OCI-LY3 (cell line): ENCODE measurements around the gene CCL7.

Experiments
- EZH2phosphoT487 ChIP-seq: fragments of 200-600 bp; shearing (Covaris generic); IDR thresholded peaks from 2 replicates; pipeline ENCODE4 v1.6.1; 2018; ENCODE audit warnings: antibody characterized with exemption, mixed run types, low read depth
- TF ChIP-seq, protein P1 (sequence below): fragments of 200-600, 300-600 bp; sonication (generic); IDR thresholded peaks from 2 replicates; pipeline ENCODE4 v1.5.1; 2014; ENCODE audit warnings: antibody characterized with exemption, low read length, low read depth

DNA sequence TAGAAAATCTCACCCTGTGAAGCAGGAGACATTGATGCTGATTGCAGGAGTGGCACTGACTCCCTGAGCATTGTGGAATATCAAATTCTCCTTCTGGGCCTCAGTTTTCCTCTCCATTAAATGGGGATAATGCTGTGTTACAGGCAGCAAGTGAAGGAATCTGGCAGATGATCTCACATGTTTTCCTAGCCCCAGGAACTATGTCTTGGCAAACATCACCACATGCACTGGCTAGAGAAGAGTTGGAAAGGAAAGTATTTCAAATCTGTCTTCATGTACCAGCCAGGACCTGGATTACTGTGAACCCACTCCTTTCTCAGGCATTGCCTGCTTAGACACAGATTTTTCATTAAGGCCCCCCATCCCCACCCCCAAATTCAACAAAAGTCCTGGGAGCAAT is 35.6 kb downstream of the CCL7 start:
- TF ChIP-seq, protein P1, sequence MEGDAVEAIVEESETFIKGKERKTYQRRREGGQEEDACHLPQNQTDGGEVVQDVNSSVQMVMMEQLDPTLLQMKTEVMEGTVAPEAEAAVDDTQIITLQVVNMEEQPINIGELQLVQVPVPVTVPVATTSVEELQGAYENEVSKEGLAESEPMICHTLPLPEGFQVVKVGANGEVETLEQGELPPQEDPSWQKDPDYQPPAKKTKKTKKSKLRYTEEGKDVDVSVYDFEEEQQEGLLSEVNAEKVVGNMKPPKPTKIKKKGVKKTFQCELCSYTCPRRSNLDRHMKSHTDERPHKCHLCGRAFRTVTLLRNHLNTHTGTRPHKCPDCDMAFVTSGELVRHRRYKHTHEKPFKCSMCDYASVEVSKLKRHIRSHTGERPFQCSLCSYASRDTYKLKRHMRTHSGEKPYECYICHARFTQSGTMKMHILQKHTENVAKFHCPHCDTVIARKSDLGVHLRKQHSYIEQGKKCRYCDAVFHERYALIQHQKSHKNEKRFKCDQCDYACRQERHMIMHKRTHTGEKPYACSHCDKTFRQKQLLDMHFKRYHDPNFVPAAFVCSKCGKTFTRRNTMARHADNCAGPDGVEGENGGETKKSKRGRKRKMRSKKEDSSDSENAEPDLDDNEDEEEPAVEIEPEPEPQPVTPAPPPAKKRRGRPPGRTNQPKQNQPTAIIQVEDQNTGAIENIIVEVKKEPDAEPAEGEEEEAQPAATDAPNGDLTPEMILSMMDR = no peak
- TF ChIP-seq EZH2phosphoT487 = no peak
